OCI-LY1 (cell line): Measurements from ENCODE around the gene CARD11.

ENCODE experiments used
- CTCF ChIP-seq: fragments of 200-600 bp; sonication (generic), shearing (Covaris generic); IDR thresholded peaks from 2 replicates; pipeline ENCODE4 v1.5.1; 2017; ENCODE audit warnings: mild to moderate bottlenecking, antibody characterized with exemption, low read length, moderate library complexity, mixed read lengths
- EZH2 ChIP-seq: fragments of 200-600 bp; sonication (generic), shearing (Covaris generic); IDR thresholded peaks from 2 replicates; pipeline ENCODE4 v1.8.0; 2017; ENCODE audit warnings: borderline replicate concordance, mixed run types, mild to moderate bottlenecking, antibody characterized with exemption, low read length, moderate library complexity, mixed read lengths

GRCh38 chr7:2979201-2979631 lies 64.5 kb downstream of the CARD11 start:
- TF ChIP-seq CTCF (peak; percentile 25; the same call in 1 of the 2 replicates), EZH2 (no peak)
